HG02943 (cell line): ENCODE results near the gene TIGD7.

Experiments
- ATAC-seq: cut with Tn5 transposase; IDR thresholded peaks from one replicate; pipeline ENCODE4 v1.9.1; 2021; ENCODE audit warnings: mild to moderate bottlenecking, low read depth, moderate library complexity; ENCODE audit not compliant: unreplicated experiment

The TIGD7 gene

GRCh38 chr16:3249451-3249850 lies 55.8 kb downstream of the TIGD7 start:
- no peak for ATAC-seq

- no peak for ATAC-seq
Measured at GRCh38 chr16:3249020-3249419, 56.2 kb downstream of the TIGD7 start.
